ENCODE measurements around the gene RBM20. TPM values are rescaled to one million over a fixed set of nuclear protein-coding genes. Genes with fewer than 3 reads are reported as not detected.
A peak's percentile ranks its signal among the peaks of the same experiment; 100 is the strongest.

RBM20 gene
- polyA plus RNA-seq, 1 donor (not counting 4 experiments of a cell fraction or from before 2014, with no cell fraction given), result 0.01 TPM

GRCh38 chr10:110864662-110865140 lies 220.6 kb downstream of the RBM20 start:
- TF ChIP-seq EZH2 (IDR thresholded peaks at IDR 0.05; ENCODE audit: low read length) (no peak), CTCF (optimal IDR thresholded peaks at IDR 0.05 in 1 of 3, IDR thresholded peaks at IDR 0.05 in 1 of 3, conservative IDR thresholded peaks at IDR 0.05 in 1 of 3; ENCODE audit: extremely low read depth in 1 of 3, insufficient read depth in 2 of 3, low read length in 3 of 3) (no peak)
- no peaks in the 10 kb centered on the region for H3K9me3 ChIP-seq (ENCODE audit: control insufficient read depth, low read depth, low read length)
- dilution Hi-C loops (cut with MboI; ENCODE audit: extremely low pct_ligation_motif_present, low sequenced_read_pairs), result no loop called here
- H3K4me3 ChIP-seq (ENCODE audit: control insufficient read depth in 2 of 3, extremely low read depth in 1 of 3, insufficient read depth in 2 of 3, low read depth in 1 of 3, low read length in 3 of 3), result no peak overlapping the region
- H3K27me3 ChIP-seq (ENCODE audit: control insufficient read depth, extremely low read depth, insufficient read depth, low read length), result no peaks in the 10 kb centered on the region
- no peaks in the 10 kb centered on the region for H3K79me2 ChIP-seq (ENCODE audit: control insufficient read depth, insufficient read depth, low read length)
- H3K9me1 ChIP-seq (ENCODE audit: control insufficient read depth, extremely low read depth, insufficient read depth, low read length), result no peaks in the 10 kb centered on the region
- peak; percentile 56 for FAIRE-seq
- H3K4me2 ChIP-seq (ENCODE audit: control insufficient read depth, extremely low read depth, insufficient read depth, low read depth, low read length), result peak overlapping the region; percentile 81
- H3K9ac ChIP-seq (ENCODE audit: control insufficient read depth, extremely low read depth, insufficient read depth, low read length), result peak overlapping the region; percentile 49
- peak overlapping the region; percentile 83 for H3K27ac ChIP-seq (ENCODE audit: control insufficient read depth, insufficient read depth, low read length)
- DNase-seq (ENCODE audit: low read depth, low spot score), result no peak
- H3K4me1 ChIP-seq (ENCODE audit: control insufficient read depth, extremely low read depth, insufficient read depth, low read length), result peaks cover 42% of the 10 kb centered on the region
- H3K36me3 ChIP-seq (ENCODE audit: control insufficient read depth in 2 of 2, extremely low read depth in 1 of 2, insufficient read depth in 2 of 2, low read length in 2 of 2), result no peaks in the 10 kb centered on the region
- H4K20me1 ChIP-seq (ENCODE audit: control insufficient read depth, extremely low read depth, insufficient read depth, low read length), result no peaks in the 10 kb centered on the region
- peak overlapping the region; percentile 93 for H2AFZ ChIP-seq (ENCODE audit: control insufficient read depth, low read length)

DNA sequence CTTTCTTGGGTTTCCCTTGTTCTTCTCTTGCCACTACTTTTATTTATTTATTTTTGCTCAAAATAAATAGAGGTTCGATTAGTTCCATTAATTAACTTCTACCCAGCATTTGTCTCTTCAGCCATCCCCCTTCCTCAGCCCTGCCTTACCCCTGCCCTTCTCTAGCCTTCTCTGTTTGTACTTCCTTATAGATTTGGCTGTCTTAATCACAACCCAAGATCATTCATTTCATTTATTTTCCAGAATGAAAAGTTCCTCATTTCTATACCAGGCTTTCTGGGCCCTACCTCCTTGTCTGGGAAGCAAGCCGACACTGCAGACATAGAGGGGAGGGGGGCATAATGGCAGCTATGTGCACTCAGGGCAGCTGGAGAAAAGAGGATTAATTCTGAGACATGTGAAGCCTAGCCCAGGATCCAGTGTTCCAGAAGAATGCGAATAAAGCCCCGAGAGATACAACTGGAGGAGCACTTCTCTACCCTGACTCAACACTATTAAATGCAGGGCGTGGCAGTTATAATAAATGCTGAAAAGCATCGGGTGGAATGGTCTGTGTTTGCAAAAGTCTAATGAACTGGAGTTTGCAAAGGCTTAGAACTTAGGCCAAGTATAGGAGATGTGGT lies 221.2 kb downstream of the RBM20 start:
- peak overlapping the region; percentile 40 for H2AFZ ChIP-seq (ENCODE audit: control insufficient read depth, low read length)
- TF ChIP-seq EZH2 (IDR thresholded peaks at IDR 0.05; ENCODE audit: low read length), result no peak
- TF ChIP-seq CTCF (optimal IDR thresholded peaks at IDR 0.05 in 1 of 3, IDR thresholded peaks at IDR 0.05 in 1 of 3, conservative IDR thresholded peaks at IDR 0.05 in 1 of 3; ENCODE audit: extremely low read depth in 1 of 3, insufficient read depth in 2 of 3, low read length in 3 of 3), result no peak
- H3K27ac ChIP-seq (ENCODE audit: control insufficient read depth, insufficient read depth, low read length), result peak overlapping the region; percentile 83
- DNase-seq (ENCODE audit: low read depth, low spot score) (no peak), FAIRE-seq (peak; percentile 62)
- H3K4me2 ChIP-seq (ENCODE audit: control insufficient read depth, extremely low read depth, insufficient read depth, low read depth, low read length), result peak overlapping the region; percentile 81
- no peaks in the 10 kb centered on the region for H4K20me1 ChIP-seq (ENCODE audit: control insufficient read depth, extremely low read depth, insufficient read depth, low read length)
- no peaks in the 10 kb centered on the region for H3K27me3 ChIP-seq (ENCODE audit: control insufficient read depth, extremely low read depth, insufficient read depth, low read length)
- peak overlapping the region; percentile 49 for H3K9ac ChIP-seq (ENCODE audit: control insufficient read depth, extremely low read depth, insufficient read depth, low read length)
- no peaks in the 10 kb centered on the region for H3K36me3 ChIP-seq (ENCODE audit: control insufficient read depth in 2 of 2, extremely low read depth in 1 of 2, insufficient read depth in 2 of 2, low read length in 2 of 2)
- dilution Hi-C loops (cut with MboI; ENCODE audit: extremely low pct_ligation_motif_present, low sequenced_read_pairs), result no loop called here
- H3K9me3 ChIP-seq (ENCODE audit: control insufficient read depth, low read depth, low read length), result no peaks in the 10 kb centered on the region
- peak overlapping the region in 2 of 3 experiments; percentile 14 to 43 for H3K4me3 ChIP-seq (ENCODE audit: control insufficient read depth in 2 of 3, extremely low read depth in 1 of 3, insufficient read depth in 2 of 3, low read depth in 1 of 3, low read length in 3 of 3)
- H3K4me1 ChIP-seq (ENCODE audit: control insufficient read depth, extremely low read depth, insufficient read depth, low read length), result peaks cover 42% of the 10 kb centered on the region
- no peaks in the 10 kb centered on the region for H3K79me2 ChIP-seq (ENCODE audit: control insufficient read depth, insufficient read depth, low read length)
- no peaks in the 10 kb centered on the region for H3K9me1 ChIP-seq (ENCODE audit: control insufficient read depth, extremely low read depth, insufficient read depth, low read length)

Measured in keratinocyte (primary cell).